HG03039 (cell line): ENCODE measurements around the gene CLSTN2.

Source experiments
- ATAC-seq: cut with Tn5 transposase; IDR thresholded peaks from one replicate; pipeline ENCODE4 v1.9.1; 2021; ENCODE audit warnings: mild to moderate bottlenecking, moderate library complexity; ENCODE audit not compliant: unreplicated experiment

CLSTN2 gene

DNA sequence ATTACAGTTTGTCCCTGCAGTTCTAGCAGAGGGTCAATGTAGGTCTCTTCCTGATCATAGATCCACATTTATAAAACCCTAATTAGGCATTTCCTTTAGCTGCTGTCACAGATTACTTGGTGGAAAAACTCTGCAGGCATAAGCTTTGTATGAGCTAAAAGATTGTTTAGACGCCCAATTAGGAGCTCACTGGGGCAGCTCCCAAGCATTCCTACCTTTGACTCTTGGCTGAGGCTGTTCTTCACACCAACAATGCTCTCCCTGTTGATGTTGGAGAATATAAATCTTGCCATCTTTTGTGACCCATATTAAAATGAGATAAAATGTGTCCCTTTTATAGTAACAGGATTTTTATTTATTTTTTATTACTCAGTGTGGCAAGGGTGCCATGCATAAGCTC is 594.6 kb downstream of the CLSTN2 start:
- ATAC-seq: no peak

DNA sequence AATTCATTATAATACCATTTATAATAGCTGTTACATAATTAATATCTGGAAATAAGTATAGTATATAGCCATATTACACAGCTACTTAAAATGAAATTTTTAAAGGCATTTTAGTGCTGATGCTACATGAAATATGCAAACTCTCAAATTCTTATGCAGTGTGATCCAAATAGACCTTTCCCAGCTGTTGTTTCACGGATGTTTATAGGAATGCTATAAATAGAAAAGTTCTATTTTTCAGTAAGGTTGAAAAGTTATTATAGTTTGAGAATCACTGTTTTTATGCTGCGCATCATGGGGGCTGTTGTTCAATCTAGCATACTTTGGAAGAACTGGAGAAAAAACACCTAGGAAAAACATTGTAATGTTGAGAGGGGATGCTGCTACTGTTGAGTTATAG is 595.1 kb downstream of the CLSTN2 start:
- no peak for ATAC-seq

DNA sequence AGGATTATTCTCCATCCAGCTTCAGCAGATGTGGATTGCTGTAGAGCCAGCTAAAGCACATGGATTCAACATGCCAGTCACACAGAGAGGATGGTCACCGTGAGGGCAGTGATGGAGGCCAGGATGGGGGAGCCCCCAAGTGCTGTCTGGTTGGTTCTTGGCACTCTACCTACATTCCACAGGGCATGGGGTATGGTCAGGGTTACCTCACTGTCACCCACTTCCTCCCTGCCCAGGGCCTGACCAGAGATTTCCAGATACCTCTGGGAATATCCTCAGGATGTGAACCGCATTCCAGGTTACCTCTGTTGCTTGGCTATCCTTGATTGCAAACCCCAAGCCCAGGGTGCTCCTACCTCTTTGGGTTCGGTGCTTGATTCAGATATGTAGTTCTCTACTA is 595.6 kb downstream of the CLSTN2 start:
- no peak for ATAC-seq

DNA sequence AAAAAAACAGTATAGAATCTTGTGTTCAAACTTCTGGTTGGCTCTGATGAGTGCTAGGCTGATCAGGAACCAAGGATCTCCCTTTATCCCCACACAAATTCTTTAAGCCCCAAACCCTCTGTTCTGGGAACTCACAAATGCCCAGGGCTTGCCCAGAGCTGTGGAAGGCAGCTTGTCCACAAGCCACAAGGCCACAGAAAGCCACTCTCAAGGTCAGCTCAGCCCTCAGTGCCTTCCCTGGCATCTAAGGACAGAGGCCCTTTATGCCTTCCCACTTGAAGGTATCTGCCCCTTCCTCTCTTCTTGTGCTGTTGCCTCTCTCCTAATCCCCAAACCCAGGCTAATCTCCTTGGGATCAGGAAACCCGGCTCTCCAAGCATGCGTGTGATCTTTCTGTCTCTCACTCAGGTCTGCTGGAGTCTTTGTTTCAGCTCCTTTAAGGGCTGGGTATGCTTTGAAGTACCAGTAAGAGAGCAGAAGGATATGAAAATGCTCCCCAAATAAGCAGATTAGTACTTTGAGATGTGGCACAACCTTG is 597.9 kb downstream of the CLSTN2 start:
- no peak for ATAC-seq

DNA sequence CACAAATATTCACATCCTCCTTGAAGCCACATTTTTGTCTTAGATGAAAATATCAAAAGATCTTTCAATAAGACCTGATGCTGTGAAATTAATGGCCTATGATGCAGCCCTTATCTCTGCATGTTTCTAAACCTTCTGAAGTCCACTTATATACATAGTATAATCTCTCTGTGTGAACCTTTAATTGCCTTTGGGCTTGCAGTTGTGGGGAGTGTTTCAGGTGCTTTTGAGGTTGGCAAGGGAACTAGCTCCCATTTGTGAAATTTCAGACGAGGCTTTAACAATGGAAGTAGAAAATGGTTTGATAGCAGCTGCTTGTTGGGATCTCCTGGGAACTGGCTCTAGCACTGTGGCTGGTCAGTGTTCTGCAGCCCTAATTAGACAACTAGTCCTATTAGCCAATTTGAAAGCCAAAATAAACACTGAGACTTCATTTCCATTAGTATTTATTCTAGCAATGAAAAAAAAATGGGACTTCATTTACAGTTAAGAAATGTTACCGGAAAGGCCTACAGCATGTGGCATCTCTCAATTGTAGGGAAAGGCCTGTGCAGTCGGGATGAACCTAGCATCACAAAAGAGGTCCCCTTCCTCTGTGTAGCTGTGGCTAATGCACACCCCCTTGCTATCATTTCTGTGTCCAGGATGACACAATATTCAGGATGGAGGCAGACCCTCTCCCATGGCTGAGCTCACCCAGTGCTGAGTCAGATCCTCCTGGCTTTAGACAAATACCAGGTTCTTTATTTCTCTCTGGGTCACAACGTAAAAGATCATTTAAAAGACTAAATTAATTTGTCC is 602.1 kb downstream of the CLSTN2 start:
- ATAC-seq: no peak

DNA sequence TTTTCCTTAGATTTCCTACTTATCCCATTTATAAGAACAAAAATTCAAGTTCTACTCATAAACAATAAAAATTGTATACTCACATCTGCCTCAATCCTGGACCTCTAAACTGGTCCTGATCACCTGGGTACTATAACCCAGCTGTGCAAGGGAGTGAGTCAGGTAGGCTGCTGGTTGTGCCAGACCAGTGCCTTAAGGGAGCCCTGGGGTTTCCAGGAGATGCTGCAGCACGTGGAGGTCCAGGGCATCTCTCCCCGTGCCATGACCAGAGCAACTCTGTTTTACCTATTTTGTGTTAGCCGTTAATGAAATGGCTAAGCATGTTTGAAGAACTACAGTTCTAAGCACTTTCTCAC is 602.7 kb downstream of the CLSTN2 start:
- no peak for ATAC-seq

DNA sequence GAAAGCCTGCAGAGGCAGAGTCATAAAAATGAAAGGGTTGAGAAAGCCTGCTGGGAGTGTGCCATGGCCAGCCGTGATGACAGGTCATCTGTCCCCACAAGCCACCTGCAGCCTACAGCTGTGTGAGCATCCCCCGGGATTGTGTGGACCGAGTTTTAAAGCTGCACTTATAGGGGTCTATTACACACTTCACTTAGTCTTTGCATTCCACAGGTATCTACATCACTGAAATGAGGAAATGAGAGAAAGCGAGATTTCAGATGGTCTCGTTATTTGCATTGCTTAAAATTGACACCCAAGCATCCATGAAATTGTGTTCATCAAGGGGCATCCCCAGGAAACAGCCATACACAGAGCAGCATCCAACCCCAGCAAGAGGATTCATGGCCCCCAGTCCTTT is 605.3 kb downstream of the CLSTN2 start:
- ATAC-seq: no peak

DNA sequence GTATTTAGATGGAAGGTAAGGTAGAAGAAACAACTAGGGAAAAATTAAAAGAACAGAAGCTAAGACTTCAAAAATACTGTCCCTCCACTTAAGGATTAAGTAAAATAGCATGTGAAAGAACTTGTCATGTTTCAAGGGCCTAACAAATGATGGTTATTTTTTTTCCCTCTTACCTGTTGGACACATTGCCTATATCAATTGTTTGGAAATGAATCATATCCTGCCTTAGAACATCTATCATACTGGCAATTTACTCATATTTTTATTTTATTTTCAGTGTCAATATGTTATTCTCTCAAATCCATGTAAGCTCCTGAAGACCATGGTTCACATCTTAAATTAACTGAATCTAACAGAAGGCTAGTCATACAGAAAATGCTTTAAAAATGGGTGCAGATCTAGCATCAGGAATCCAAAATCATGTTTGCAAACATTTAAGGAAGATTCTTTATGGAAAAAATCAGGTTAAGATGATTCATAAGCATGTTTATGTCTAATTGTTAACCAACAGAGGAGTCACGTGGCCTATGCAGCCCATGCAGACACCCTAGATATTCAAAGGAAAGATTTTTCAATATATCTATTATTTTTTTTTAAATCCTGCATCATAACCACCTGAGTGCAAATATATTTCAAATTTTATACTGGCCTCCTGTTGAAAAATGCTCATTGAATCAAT is 607.1 kb downstream of the CLSTN2 start:
- ATAC-seq: no peak

DNA sequence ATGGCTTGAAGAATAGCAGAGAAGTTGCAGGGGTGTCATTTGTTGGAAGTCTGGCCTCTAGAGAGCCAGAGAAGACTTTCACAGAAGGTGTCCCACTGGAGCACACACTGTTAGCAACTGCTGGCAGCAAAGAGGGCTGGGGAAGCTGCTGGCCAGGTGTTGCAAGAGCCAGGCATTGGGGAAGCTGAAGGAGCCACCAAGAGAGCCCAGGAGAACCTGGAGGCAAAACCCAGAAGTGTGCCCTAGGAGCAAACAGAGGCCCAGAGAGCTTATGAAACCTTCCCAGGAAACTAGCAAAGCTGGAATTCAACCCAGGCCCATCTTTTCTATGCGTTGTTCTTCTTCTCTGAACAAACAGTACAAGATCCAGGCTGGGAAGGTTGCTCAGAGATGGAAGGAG is 610.2 kb downstream of the CLSTN2 start:
- no peak for ATAC-seq

DNA sequence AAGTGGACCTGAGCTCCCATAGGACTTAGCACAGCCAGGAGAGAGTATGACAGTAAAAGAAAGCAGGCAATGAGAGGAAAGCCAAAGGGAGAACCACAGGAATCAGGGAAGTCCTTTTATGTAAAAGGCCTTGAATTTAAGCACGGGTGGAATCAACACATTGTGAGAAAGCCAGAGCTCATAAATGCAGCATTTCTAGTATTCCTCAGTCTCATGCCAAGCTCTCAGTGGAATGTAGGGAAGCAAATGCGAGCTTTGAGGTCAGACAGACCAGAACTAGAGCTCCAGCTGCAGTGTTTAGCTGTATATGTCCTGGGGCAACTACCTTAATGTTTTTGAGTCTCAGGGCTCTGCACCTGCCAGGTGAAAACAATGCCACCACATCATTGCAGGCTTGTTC is 610.8 kb downstream of the CLSTN2 start:
- no peak for ATAC-seq

DNA sequence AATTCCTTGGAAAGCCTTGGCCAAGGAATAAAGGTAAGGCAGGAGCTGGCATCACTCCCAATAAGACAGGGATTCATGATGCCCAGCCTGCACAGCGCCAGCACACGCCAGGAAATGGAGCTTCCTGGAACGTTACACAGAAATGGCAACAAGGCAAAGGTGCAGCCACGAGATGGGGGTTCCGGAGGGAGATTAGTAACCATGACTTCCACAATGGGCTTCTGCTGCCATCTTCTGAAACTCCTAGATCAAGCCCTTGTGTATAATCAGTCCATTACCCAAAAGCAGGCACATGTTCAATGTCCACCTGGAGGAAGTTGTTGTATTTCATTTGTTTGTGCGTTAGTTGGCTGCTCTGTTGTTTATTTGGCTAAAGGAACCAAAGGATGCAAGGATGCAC is 611.7 kb downstream of the CLSTN2 start:
- no peak for ATAC-seq

DNA sequence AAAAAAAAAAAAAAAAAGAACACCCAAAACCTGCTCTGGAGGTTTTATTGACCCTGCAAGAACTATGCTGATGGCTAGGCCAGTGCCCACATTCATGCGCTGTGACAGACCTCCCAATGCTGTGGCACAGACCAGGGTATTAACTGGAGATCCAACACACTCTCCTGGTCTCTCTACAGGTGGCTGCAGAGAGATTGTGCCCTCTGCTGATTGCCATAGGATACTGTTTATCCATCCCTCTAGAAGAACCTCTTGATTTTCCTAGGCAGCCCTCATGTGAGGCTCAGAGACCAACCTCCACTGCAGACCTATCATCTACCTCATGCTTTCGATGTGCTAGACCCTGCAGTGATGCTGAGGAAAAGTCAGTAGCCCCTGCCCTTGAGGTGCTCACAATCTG is 617.4 kb downstream of the CLSTN2 start:
- no peak for ATAC-seq

DNA sequence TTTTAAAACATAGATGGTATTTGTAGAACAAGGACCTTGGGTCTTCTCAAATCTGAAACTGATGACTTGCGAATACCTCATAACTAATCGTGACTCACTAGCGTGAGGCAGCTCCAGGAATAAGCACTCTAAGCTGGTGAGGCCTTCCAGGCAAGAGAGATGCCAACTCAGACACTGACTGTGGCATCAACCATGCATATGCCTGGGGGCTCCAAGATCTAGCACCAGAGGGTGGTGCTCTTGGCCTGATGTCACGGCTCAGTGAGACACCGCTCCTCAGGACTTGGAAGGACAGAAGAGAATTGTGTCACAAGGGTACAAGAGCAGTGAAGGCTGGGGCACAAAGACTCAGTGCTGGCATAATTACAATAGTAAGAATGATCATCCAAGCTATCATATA is 617.9 kb downstream of the CLSTN2 start:
- no peak for ATAC-seq

DNA sequence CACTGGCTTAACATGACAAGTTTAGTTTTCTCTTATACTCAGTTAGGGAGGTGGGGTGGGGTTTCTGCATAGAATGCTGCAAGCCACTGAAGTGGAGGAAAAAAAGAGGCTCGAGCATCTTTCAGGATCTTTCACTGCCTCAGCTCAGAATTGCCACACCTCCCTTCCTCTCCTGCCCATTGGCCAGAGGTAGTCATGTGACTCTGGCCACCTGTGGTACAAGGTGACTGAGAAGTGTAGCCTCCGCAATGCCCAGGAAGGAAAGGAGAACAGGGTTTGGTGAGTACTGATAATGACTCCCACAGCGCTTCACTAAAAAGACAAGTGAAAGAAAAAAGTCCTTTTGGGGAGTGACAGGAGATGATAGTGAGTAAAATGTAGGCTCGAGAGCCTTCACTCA is 618.6 kb downstream of the CLSTN2 start:
- ATAC-seq: no peak

DNA sequence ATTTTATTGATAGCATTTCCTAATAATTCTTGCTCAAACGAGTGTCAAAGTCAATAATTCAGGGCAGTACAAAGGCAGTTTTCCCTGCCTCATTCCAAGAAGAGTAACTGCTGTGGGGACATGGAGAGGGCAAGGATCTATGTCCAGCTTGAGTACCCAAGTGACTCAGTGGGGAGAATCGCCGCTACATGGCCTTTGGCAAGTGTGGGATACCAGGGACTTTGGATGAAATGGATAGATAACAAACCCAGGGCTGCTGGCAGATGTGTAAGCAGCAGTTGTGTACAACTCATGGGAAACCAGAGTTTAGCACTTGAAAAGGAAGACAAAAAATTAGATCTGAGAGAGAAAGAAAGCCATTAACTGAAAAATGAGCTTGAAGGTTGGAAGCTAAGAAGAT is 620.7 kb downstream of the CLSTN2 start:
- no peak for ATAC-seq

DNA sequence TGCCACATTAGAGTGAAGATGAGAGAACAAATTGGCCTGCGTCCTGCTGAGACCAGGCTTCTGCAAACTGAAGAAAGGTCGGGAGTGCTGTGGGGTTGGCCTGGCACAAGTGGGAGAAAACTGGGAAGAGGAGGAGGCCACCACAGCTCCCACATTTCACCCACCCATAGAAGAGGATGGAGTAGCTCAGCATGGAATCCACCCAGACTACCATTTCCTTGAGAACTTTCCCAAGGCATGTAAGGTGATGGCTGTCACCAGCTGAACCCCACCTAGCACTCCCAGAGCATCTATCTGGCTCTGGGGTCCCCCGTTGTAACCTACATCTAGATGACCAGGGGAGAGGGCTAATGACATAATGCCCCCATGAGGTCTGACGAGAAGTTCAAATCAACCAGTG is 622.5 kb downstream of the CLSTN2 start:
- ATAC-seq: no peak

DNA sequence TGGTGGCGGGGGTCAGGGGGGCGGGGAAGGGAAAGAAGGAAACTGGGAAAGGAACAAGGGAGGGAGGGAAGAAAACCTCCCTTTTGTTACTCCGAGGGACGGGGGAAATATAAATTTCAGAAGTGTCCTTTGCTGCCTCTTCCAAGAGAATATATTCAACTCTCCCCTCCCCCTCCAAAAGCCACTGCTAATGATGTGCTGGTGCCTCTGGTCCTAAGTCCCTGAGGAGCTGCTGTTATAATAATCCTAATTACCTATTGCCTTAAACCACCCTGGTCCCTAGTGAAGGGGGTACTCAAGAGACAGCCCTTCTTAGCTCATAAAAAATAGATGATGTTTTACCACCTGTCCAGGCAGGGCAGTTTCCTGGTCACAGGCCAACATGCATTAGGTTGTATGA is 624.6 kb downstream of the CLSTN2 start:
- no peak for ATAC-seq

DNA sequence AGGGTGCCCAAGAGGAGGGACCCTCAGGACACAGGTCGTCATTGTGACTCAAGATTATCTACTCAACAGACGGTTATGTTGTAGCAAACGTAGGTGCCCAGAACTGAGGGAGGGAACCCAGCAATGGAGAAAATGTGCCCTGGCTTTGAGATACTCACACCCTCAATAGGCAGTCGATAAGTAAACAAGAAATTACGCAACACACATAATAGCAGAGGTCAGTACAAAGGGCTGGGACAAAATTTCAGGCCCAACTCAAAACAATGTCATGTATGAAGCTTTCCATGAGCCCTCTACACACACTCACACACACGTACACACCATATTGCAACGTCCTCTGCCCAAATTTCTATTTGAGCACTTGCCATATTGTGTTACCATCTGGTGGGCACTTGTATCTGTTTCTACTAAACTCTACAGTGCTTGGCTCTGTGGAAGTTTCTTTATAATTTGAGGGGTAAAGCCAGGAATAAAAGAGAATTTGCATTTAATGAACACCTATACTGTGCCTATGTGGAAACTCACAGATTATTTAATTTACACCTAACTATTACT is 628.3 kb downstream of the CLSTN2 start:
- no peak for ATAC-seq

DNA sequence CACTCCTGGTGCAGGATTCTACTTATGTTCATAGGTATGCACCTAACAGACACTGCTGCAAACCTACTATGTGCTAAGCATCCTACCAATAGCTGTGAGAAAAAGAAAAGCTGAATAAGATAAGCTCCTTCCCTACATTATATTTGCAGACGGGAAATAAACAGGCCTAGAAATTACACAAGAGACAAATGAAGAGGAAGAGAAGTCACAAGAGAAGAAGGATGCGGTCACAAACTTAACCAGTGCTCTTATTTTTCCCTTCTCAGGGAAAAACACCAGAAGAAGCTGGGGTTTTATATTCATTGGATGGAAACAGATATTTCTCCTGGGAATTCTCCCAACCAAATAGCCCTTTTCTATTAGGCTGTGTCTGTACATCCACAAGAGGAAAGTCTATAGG is 633.1 kb downstream of the CLSTN2 start:
- no peak for ATAC-seq

DNA sequence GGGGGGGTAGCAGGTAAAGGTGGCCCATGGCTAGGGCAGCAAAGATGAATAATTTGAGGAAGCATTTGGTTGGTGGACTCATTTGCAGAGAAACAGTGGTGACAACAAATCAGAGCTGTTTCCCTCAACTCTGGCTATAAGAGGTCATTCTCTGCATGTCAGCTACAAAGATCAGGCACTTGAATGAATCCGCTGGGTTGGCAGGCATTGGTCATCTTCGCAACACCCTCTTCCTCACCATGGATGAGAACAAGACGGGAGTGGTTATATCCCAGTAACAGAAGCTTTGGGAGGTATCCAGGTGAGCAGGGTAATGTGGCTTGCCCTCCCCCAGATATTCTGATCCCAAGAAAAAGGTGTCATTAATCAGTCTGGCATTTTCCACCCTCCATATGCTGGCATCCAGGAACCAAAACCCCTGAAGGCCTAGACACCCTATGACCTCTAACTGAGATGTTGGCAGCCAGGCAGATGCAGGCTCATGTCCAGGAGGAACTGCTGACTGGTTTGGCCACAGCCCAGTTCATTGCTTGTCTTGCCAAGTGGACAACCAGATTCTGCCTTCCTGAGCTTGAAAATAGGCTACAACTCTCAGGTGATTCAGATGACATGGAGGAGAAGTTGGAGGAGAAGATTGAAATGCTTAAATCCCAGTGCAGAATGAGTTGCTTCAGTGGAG is 634.0 kb downstream of the CLSTN2 start:
- ATAC-seq: no peak

DNA sequence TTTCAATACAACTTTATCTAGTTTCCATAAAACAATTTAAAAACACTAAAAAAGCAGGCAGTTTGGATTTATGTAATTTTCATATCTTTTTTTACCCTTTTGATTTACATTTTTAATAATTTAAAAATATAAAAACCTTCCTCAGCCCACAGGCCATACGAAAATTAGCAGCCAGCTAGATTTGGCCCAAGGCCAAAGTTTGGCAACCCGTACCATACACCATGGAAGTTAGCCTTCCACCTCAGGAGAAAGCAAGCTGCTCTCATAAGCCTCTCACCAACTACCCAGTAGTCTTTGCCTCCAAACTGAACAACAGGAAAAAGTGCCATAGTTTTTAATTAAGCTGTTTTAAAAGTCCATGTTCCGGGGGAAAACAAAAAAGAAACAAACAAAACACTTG is 635.6 kb downstream of the CLSTN2 start:
- ATAC-seq: no peak

DNA sequence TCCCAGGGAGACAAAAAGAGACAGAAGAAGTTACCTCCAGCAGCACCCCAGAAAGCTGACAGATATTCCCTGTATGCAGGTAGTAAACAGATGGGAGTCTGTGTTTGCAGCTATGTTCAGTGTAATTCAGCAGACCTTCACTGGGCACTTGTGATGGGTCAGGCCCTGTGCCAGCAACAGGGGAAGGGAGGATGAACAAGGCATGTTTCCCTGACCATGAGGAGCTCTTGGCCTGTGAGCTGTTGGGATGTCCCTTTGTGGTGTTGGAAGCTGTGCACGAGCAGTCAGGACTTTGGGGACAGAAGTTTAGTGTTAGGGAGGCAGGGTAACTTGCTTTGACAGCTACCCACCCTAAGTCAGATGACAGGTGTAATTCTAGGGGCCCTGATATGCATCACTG is 636.9 kb downstream of the CLSTN2 start:
- no peak for ATAC-seq
